ENCODE data around the gene DENND6B.

DENND6B gene

DNA sequence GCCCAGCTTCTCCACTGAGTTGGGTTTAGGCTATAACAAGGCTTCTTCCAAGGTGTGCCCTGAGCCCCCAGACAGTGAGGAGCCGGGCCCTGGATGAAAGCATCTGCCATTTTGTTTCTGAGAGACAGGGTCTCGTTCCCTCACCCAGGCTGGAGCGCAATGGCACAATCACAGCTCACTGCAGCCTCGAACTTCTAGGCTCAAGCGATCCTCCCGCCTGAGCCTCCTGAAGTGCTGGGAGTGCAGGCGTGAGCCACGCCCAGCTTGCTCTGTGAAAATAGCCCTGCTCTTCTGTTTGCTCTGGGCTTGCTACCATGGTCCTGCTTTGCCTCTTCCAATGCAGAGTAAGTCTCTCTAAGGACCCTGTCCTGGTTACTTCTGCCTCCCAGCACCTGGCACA, 6.7 kb downstream of the DENND6B start:
- Histone ChIP-seq H3K4me1 (ENCODE audit: insufficient read depth, low read length) (no peaks in the 10 kb centered on the region), H3K9ac (ENCODE audit: low read depth, low read length) (no peak overlapping the region), H3K4me3 (ENCODE audit: low read length) (no peak overlapping the region), H3K36me3 (ENCODE audit: insufficient read depth, low read length) (no peaks in the 10 kb centered on the region), H3K27ac (ENCODE audit: low read depth, low read length) (no peak overlapping the region), H3K9me3 (ENCODE audit: insufficient read depth, low read depth, low read length) (no peaks in the 10 kb centered on the region), H3K27me3 (ENCODE audit: insufficient read depth, low read length) (no peaks in the 10 kb centered on the region)
- 93% methylated on average over 8 of the region's 8 CpGs for WGBS

GRCh38 chr22:50319503-50319951, 7.3 kb downstream of the DENND6B start:
- WGBS, result 88% methylated on average over 15 of the region's 15 CpGs
- Histone ChIP-seq H3K4me3 (ENCODE audit: low read length) (no peak overlapping the region), H3K9me3 (ENCODE audit: insufficient read depth, low read depth, low read length) (no peaks in the 10 kb centered on the region), H3K27ac (ENCODE audit: low read depth, low read length) (no peak overlapping the region), H3K4me1 (ENCODE audit: insufficient read depth, low read length) (no peaks in the 10 kb centered on the region; the same call in 1 of the 2 replicates), H3K9ac (ENCODE audit: low read depth, low read length) (no peak overlapping the region), H3K27me3 (ENCODE audit: insufficient read depth, low read length) (no peaks in the 10 kb centered on the region), H3K36me3 (ENCODE audit: insufficient read depth, low read length) (no peaks in the 10 kb centered on the region)

GRCh38 chr22:50318698-50319411, 8.0 kb downstream of the DENND6B start:
- no peak overlapping the region for H3K27ac ChIP-seq (ENCODE audit: low read depth, low read length)
- WGBS, result 92% methylated on average over 21 of the region's 21 CpGs

GRCh38 chr22:50318356-50318697, 8.5 kb downstream of the DENND6B start:
- WGBS, result 92% methylated on average over 7 of the region's 7 CpGs
- H3K9me3 ChIP-seq (ENCODE audit: insufficient read depth, low read depth, low read length), result no peaks in the 10 kb centered on the region
- H3K4me1 ChIP-seq (ENCODE audit: insufficient read depth, low read length), result no peaks in the 10 kb centered on the region; the same call in 1 of the 2 replicates
- no peaks in the 10 kb centered on the region for H3K27me3 ChIP-seq (ENCODE audit: insufficient read depth, low read length)
- no peak overlapping the region for H3K9ac ChIP-seq (ENCODE audit: low read depth, low read length)
- no peaks in the 10 kb centered on the region for H3K36me3 ChIP-seq (ENCODE audit: insufficient read depth, low read length)
- H3K4me3 ChIP-seq (ENCODE audit: low read length), result no peak overlapping the region
- H3K27ac ChIP-seq (ENCODE audit: low read depth, low read length), result no peak overlapping the region

More at GRCh38 chr22:50318698-50319411, 8.0 kb downstream of the DENND6B start:
- Histone ChIP-seq H3K4me1 (ENCODE audit: insufficient read depth, low read length) (no peaks in the 10 kb centered on the region; the same call in 1 of the 2 replicates), H3K9ac (ENCODE audit: low read depth, low read length) (no peak overlapping the region), H3K4me3 (ENCODE audit: low read length) (no peak overlapping the region), H3K36me3 (ENCODE audit: insufficient read depth, low read length) (no peaks in the 10 kb centered on the region), H3K27me3 (ENCODE audit: insufficient read depth, low read length) (no peaks in the 10 kb centered on the region), H3K9me3 (ENCODE audit: insufficient read depth, low read depth, low read length) (no peaks in the 10 kb centered on the region)

DNA sequence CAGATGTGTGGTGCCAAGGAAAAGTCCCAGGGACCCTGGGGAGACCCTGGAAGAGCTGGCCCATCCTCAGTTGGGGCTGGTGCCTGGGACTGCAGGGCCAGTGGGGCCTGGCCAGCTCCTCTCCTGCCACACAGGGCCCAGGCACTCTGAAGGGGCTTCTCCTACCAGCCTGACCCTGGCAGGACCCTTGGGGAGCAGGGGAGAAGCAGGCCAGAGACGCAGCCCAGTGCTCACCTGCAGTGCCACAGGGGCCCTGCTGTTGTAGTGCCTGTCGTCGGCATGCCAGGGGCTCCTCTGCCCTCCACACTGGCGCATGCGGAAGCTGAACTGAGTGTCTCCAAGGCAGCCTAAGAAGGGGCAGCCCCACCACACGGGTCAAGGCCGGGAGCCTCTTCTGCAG, 9.1 kb downstream of the DENND6B start:
- no peak overlapping the region for H3K4me3 ChIP-seq (ENCODE audit: low read length)
- WGBS, result 89% methylated on average over 7 of the region's 7 CpGs
- H3K9me3 ChIP-seq (ENCODE audit: insufficient read depth, low read depth, low read length), result no peaks in the 10 kb centered on the region
- H3K4me1 ChIP-seq (ENCODE audit: insufficient read depth, low read length), result no peaks in the 10 kb centered on the region; the same call in 1 of the 2 replicates
- no peaks in the 10 kb centered on the region for H3K36me3 ChIP-seq (ENCODE audit: insufficient read depth, low read length)
- no peak overlapping the region for H3K9ac ChIP-seq (ENCODE audit: low read depth, low read length)
- H3K27me3 ChIP-seq (ENCODE audit: insufficient read depth, low read length), result no peaks in the 10 kb centered on the region
- H3K27ac ChIP-seq (ENCODE audit: low read depth, low read length), result no peak overlapping the region

DNA sequence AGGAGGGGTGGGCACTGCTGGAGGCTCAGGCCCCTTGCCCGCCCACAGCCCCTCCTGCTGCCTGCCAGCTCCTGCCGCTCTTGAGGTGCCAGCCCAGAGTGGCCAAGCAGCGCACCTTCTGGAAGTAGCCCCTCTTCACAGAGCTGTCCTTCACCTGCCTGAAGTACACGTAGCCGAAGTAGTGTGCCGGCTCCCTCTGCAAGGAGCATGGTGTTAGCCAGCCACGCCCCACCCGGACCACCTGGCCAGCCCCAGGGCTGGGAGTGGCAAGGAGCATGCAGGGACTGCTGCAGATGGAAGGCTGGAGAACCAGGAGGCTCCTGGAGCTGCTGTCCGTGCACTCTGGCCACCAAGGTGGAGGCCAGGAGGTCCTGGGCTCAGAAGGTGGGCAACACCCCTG, 9.6 kb downstream of the DENND6B start:
- H3K4me3 ChIP-seq (ENCODE audit: low read length), result no peak overlapping the region
- H3K4me1 ChIP-seq (ENCODE audit: insufficient read depth, low read length), result no peaks in the 10 kb centered on the region; the same call in 1 of the 2 replicates
- H3K36me3 ChIP-seq (ENCODE audit: insufficient read depth, low read length), result no peaks in the 10 kb centered on the region
- no peaks in the 10 kb centered on the region for H3K27me3 ChIP-seq (ENCODE audit: insufficient read depth, low read length)
- no peaks in the 10 kb centered on the region for H3K9me3 ChIP-seq (ENCODE audit: insufficient read depth, low read depth, low read length)
- H3K9ac ChIP-seq (ENCODE audit: low read depth, low read length), result no peak overlapping the region
- WGBS, result 93% methylated on average over 9 of the region's 9 CpGs
- no peak overlapping the region for H3K27ac ChIP-seq (ENCODE audit: low read depth, low read length)

DNA sequence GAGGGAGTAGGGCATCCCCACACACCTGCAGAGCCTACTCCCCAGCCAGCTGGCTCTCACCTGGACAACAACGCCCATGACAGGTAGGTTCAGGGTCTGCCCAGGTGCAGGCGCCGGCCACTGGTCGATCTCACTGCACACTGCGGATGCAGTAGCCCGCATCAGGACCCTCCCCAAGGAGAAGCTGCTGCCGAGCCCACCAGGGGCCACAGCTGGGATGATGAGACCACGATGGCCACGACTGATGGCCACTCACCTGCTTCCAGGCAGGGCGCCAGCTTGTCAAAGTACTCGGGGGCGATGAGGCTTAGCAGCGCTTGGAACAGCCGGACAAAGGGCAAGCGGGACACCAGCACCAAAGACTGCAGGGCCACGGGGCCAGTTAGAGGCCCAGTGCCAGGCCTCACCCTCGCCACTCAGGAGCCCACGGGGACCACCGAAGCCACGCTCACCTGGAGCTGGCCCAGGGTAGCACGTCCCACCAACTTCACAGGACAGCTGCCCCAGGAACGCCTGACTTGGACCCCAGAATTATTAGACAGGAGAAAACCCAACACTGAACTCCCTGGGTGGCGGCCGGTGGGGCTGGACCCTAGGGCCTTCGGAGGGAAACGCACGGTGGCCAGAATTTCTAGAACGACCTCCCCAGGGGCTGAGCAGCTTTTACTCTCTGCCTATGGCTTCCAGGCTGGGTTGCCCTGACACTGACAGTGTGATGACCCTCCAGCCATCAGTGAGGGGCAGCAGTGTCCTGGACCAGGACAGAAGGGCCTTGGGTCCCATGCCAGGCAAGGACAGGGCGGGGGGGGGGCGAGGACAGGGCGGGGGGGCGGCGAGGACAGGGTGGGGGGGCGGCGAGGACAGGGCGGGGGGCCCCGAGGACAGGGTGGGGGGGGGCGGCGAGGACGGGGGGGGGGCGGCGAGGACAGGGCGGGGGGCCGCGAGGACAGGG, 10.4 kb downstream of the DENND6B start:
- Histone ChIP-seq H3K4me1 (ENCODE audit: insufficient read depth, low read length) (no peaks in the 10 kb centered on the region; the same call in 1 of the 2 replicates), H3K36me3 (ENCODE audit: insufficient read depth, low read length) (no peaks in the 10 kb centered on the region), H3K9me3 (ENCODE audit: insufficient read depth, low read depth, low read length) (no peaks in the 10 kb centered on the region), H3K4me3 (ENCODE audit: low read length) (no peak overlapping the region), H3K27me3 (ENCODE audit: insufficient read depth, low read length) (no peaks in the 10 kb centered on the region), H3K9ac (ENCODE audit: low read depth, low read length) (no peak overlapping the region), H3K27ac (ENCODE audit: low read depth, low read length) (no peak overlapping the region)
- WGBS, result 92% methylated on average over 28 of the region's 45 CpGs

DNA sequence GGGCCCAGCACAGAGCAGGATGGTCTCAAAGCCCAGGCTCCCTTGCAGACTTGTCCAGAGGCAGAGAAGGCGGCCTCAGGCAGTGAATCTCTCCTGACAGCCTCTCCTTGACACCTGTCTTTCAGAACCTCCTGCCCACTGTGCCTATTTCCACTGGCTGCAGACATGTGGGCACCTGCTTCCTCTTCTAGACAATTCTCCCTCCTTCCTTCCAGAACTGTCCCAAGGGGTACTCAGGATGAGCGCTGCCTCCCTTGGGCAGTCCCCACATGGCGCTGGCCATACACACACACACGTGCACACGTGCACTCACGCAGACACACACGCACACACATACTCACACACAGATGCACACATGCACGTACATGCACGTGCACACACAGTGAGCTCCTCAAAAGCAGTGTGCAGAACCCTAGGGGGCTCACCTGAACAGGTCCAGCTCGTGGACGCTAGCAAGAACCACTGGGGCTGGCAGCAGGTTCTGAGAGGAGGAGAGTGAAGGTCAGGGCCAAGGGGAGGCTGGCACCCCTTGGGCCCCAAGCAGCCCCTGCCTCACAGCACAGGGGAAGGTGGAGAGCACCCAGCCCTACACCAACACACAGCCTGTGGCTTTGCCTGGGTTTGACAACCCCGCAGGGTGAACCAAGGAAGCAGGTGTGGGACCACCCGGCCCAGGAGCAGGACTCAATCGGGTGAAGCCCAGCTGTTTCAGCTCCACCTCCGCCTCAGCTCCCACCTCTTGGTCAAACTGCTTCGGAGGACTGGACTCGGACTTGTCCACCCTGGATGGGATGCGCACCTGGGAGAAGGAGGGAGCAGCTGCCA, 11.3 kb downstream of the DENND6B start:
- Histone ChIP-seq H3K27ac (ENCODE audit: low read depth, low read length) (no peak overlapping the region), H3K4me1 (ENCODE audit: insufficient read depth, low read length) (no peaks in the 10 kb centered on the region; the same call in 1 of the 2 replicates), H3K27me3 (ENCODE audit: insufficient read depth, low read length) (no peaks in the 10 kb centered on the region), H3K9ac (ENCODE audit: low read depth, low read length) (no peak overlapping the region), H3K36me3 (ENCODE audit: insufficient read depth, low read length) (no peaks in the 10 kb centered on the region), H3K4me3 (ENCODE audit: low read length) (no peak overlapping the region), H3K9me3 (ENCODE audit: insufficient read depth, low read depth, low read length) (no peaks in the 10 kb centered on the region)
- WGBS, result 92% methylated on average over 18 of the region's 18 CpGs

GRCh38 chr22:50314455-50315288, 12.1 kb downstream of the DENND6B start:
- Histone ChIP-seq H3K36me3 (ENCODE audit: insufficient read depth, low read length) (no peaks in the 10 kb centered on the region), H3K4me1 (ENCODE audit: insufficient read depth, low read length) (no peaks in the 10 kb centered on the region; the same call in 1 of the 2 replicates), H3K9ac (ENCODE audit: low read depth, low read length) (no peak overlapping the region), H3K9me3 (ENCODE audit: insufficient read depth, low read depth, low read length) (no peaks in the 10 kb centered on the region), H3K4me3 (ENCODE audit: low read length) (no peak overlapping the region), H3K27me3 (ENCODE audit: insufficient read depth, low read length) (no peaks in the 10 kb centered on the region), H3K27ac (ENCODE audit: low read depth, low read length) (no peak overlapping the region)
- 60% methylated on average over 33 of the region's 33 CpGs for WGBS

GRCh38 chr22:50314081-50314454, 12.7 kb downstream of the DENND6B start:
- Histone ChIP-seq H3K4me3 (ENCODE audit: low read length) (no peak overlapping the region), H3K36me3 (ENCODE audit: insufficient read depth, low read length) (no peaks in the 10 kb centered on the region), H3K4me1 (ENCODE audit: insufficient read depth, low read length) (peaks cover under 1% of the 10 kb centered on the region; the same call in 1 of the 2 replicates), H3K9ac (ENCODE audit: low read depth, low read length) (no peak overlapping the region), H3K9me3 (ENCODE audit: insufficient read depth, low read depth, low read length) (no peaks in the 10 kb centered on the region), H3K27me3 (ENCODE audit: insufficient read depth, low read length) (no peaks in the 10 kb centered on the region), H3K27ac (ENCODE audit: low read depth, low read length) (no peak overlapping the region)
- WGBS, result 86% methylated on average over 14 of the region's 14 CpGs
